GM12878 (cell line): Measurements from ENCODE around the gene KIR3DL1.
"Not testable (repeated sequence)": the region's sequence is repeated elsewhere in the genome, so short reads cannot be mapped to it uniquely, and the experiment has no call there.

Source experiments
- CREB1 ChIP-seq: IDR thresholded peaks from 2 replicates; pipeline ENCODE4 v1.6.1; 2012; ENCODE audit warnings: low read depth, mild to moderate bottlenecking, inconsistent platforms
- EZH2 ChIP-seq: IDR thresholded peaks from 2 replicates; pipeline ENCODE4 v1.6.1; 2012; ENCODE audit warnings: low read depth, mild to moderate bottlenecking, control low read depth, inconsistent platforms, low read length, borderline replicate concordance; ENCODE audit not compliant: control insufficient read depth
- KAT2A ChIP-seq: conservative IDR thresholded peaks from 2 replicates; pipeline ENCODE4 v1.6.1; 2011; ENCODE audit warnings: low read depth, low read length; ENCODE audit not compliant: control insufficient read depth
- MEF2A ChIP-seq: IDR thresholded peaks from 2 replicates; pipeline ENCODE4 v1.6.1; 2011; ENCODE audit warnings: low read depth, mild to moderate bottlenecking, low read length, moderate library complexity; ENCODE audit not compliant: insufficient read depth
- NFIC ChIP-seq: IDR thresholded peaks from 2 replicates; pipeline ENCODE4 v1.6.1; 2012; ENCODE audit warnings: low read depth, mild to moderate bottlenecking, inconsistent platforms, low read length, moderate library complexity
- POLR2AphosphoS5 ChIP-seq: IDR thresholded peaks from 2 replicates; pipeline ENCODE4 v1.6.1; 2011; ENCODE audit warnings: mild to moderate bottlenecking, low read length, inconsistent platforms
- YY1 ChIP-seq: IDR thresholded peaks from 2 replicates; pipeline ENCODE4 v1.6.1; 2011; ENCODE audit warnings: low read depth, mild to moderate bottlenecking, low read length
- TF ChIP-seq, protein P1 (sequence below), 3 experiments: IDR thresholded peaks in 2 of 3; conservative IDR thresholded peaks in 1 of 3; 2 replicates each; pipeline ENCODE4 v1.5.1; 2011; ENCODE audit warnings: low read depth in 3 of 3, low read length in 3 of 3, mild to moderate bottlenecking in 3 of 3, control low read depth in 2 of 3, moderate library complexity in 2 of 3, inconsistent platforms in 1 of 3, mixed read lengths in 1 of 3; ENCODE audit not compliant: control insufficient read depth in 2 of 3, insufficient read depth in 1 of 3; ENCODE audit errors: extremely low read depth in 1 of 3
- TF ChIP-seq, protein P2 (sequence below): fragments of 450-650 bp; IDR thresholded peaks from 2 replicates; pipeline ENCODE4 v1.6.1; 2017; ENCODE audit warnings: mild to moderate bottlenecking

DNA sequence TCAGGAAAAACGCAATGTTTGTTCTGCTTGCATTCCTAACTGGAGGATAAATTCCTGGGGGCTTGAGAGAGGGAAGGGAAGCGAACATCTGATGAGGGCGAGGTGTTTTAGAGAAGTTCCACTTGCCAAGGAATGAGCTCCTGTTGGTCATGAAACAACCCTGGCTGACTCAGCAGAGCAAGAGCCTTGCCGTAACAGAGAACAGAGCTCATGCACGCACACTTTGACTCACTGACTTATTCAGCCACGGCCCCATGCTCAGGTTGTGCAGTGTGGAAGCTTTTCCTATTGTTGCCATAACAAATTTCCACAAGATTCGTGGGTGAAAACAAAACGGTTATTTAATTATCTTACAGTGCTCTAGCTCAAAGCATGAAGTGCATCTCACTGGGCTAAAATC lies 26.9 kb downstream of the KIR3DL1 start:
- TF ChIP-seq, protein P1, sequence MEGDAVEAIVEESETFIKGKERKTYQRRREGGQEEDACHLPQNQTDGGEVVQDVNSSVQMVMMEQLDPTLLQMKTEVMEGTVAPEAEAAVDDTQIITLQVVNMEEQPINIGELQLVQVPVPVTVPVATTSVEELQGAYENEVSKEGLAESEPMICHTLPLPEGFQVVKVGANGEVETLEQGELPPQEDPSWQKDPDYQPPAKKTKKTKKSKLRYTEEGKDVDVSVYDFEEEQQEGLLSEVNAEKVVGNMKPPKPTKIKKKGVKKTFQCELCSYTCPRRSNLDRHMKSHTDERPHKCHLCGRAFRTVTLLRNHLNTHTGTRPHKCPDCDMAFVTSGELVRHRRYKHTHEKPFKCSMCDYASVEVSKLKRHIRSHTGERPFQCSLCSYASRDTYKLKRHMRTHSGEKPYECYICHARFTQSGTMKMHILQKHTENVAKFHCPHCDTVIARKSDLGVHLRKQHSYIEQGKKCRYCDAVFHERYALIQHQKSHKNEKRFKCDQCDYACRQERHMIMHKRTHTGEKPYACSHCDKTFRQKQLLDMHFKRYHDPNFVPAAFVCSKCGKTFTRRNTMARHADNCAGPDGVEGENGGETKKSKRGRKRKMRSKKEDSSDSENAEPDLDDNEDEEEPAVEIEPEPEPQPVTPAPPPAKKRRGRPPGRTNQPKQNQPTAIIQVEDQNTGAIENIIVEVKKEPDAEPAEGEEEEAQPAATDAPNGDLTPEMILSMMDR (IDR thresholded peaks at IDR 0.05 in 2 of 3, conservative IDR thresholded peaks at IDR 0.05 in 1 of 3; ENCODE audit: control insufficient read depth in 2 of 3, extremely low read depth in 1 of 3, insufficient read depth in 1 of 3, low read depth in 3 of 3, low read length in 3 of 3), result not testable (repeated sequence)
- TF ChIP-seq KAT2A, YY1, NFIC, MEF2A, POLR2AphosphoS5, CREB1, EZH2: not testable (repeated sequence)
- TF ChIP-seq, protein P2, sequence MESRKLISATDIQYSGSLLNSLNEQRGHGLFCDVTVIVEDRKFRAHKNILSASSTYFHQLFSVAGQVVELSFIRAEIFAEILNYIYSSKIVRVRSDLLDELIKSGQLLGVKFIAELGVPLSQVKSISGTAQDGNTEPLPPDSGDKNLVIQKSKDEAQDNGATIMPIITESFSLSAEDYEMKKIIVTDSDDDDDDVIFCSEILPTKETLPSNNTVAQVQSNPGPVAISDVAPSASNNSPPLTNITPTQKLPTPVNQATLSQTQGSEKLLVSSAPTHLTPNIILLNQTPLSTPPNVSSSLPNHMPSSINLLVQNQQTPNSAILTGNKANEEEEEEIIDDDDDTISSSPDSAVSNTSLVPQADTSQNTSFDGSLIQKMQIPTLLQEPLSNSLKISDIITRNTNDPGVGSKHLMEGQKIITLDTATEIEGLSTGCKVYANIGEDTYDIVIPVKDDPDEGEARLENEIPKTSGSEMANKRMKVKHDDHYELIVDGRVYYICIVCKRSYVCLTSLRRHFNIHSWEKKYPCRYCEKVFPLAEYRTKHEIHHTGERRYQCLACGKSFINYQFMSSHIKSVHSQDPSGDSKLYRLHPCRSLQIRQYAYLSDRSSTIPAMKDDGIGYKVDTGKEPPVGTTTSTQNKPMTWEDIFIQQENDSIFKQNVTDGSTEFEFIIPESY, result not testable (repeated sequence)
